Endothelial cell of umbilical vein (primary cell): ENCODE data around the gene C12orf76. TPM values are rescaled to one million over a fixed set of nuclear protein-coding genes. Genes with fewer than 3 reads are reported as not detected.

Experiments
- BruUV-seq: library from RNA; stranded (reverse); fragments of 400-500 nt; replicated peaks from 2 replicates; lab custom pipeline; 2021; lab: Mats Ljungman, UMichigan
- CTCF ChIA-PET: fragments of 300-600, 350-600 bp; sonication (Branson Sonifier 250); formaldehyde crosslinking; loops from one replicate; lab custom pipeline; 2021; ENCODE audit warnings: antibody characterized with exemption, inconsistent platforms; lab: Charles Lee
- POLR2A ChIA-PET: fragments of 300-600, 350-600 bp; sonication (Branson Sonifier 250); formaldehyde crosslinking; loops from one replicate; lab custom pipeline; 2021; ENCODE audit warnings: antibody characterized with exemption, inconsistent platforms; lab: Charles Lee
- DNase-seq: peaks from one replicate; pipeline ENCODE4 v3.0.0-alpha.2; 2011; ENCODE audit warnings: low read depth, low spot score
- FAIRE-seq: peaks from 2 replicates; lab custom pipeline; 2011; peaks lifted over from hg19 to GRCh38; lab: Jason Lieb, UNC
- H2AFZ ChIP-seq: 2 replicates; pipeline ENCODE4 v1.6.0; 2012; ENCODE audit warnings: low read depth, low read length, control low read depth, inconsistent platforms
- H3K27ac ChIP-seq: 2 replicates; pipeline ENCODE4 v1.5.1; 2011; ENCODE audit warnings: low read depth, mild to moderate bottlenecking, control low read depth, low read length, moderate library complexity; ENCODE audit not compliant: insufficient read depth
- H3K27me3 ChIP-seq, 2 experiments: 2 replicates each; pipeline versions ENCODE4 v1.6.0 to v1.6.1; 2011; ENCODE audit warnings: low read length in 2 of 2, mixed read lengths in 1 of 2; ENCODE audit not compliant: control insufficient read depth in 2 of 2, insufficient read depth in 2 of 2
- H3K36me3 ChIP-seq, 2 experiments: 2 replicates in 1 of 2; 3 replicates in 1 of 2; pipeline ENCODE4 v1.5.1; 2011; ENCODE audit warnings: low read length in 2 of 2, mild to moderate bottlenecking in 1 of 2, moderate library complexity in 1 of 2; ENCODE audit not compliant: control insufficient read depth in 2 of 2, insufficient read depth in 2 of 2; ENCODE audit errors: extremely low read depth in 1 of 2
- H3K4me1 ChIP-seq: 3 replicates; pipeline ENCODE4 v1.5.1; 2011; ENCODE audit warnings: mild to moderate bottlenecking, low read length; ENCODE audit not compliant: control insufficient read depth, insufficient read depth; ENCODE audit errors: extremely low read depth
- H3K4me2 ChIP-seq: 2 replicates; pipeline ENCODE4 v1.6.1; 2011; ENCODE audit warnings: low read length, control low read depth, mixed read lengths; ENCODE audit not compliant: insufficient read depth
- H3K4me3 ChIP-seq, 3 experiments: fragments of 200-600 bp in 1 of 3; sonication (generic), shearing (Covaris generic) in 1 of 3; replicated peaks in 1 of 3; 2 replicates each; pipeline ENCODE4 v1.5.1; 2011 to 2016; ENCODE audit warnings: control low read depth in 3 of 3, low read length in 3 of 3, mild to moderate bottlenecking in 2 of 3, inconsistent platforms in 1 of 3, low read depth in 1 of 3, moderate library complexity in 1 of 3; ENCODE audit not compliant: insufficient read depth in 1 of 3
- H3K79me2 ChIP-seq: 2 replicates; pipeline ENCODE4 v1.6.0; 2012; ENCODE audit warnings: low read length, inconsistent platforms; ENCODE audit not compliant: control insufficient read depth, insufficient read depth
- H3K9ac ChIP-seq: replicated peaks from 2 replicates; pipeline ENCODE3; 2011; ENCODE audit warnings: low read length, control low read depth; ENCODE audit not compliant: insufficient read depth; ENCODE audit errors: extremely low read depth
- H3K9me1 ChIP-seq: replicated peaks from 3 replicates; pipeline ENCODE4 v1.6.0; 2011; ENCODE audit warnings: mild to moderate bottlenecking, low read length; ENCODE audit not compliant: control insufficient read depth, insufficient read depth; ENCODE audit errors: extremely low read depth
- H3K9me3 ChIP-seq: replicated peaks from 2 replicates; pipeline ENCODE4 v1.5.1; 2012; ENCODE audit warnings: low read length, inconsistent platforms; ENCODE audit not compliant: control insufficient read depth, insufficient read depth
- H4K20me1 ChIP-seq: replicated peaks from 2 replicates; pipeline ENCODE3; 2011; ENCODE audit warnings: mild to moderate bottlenecking, low read length; ENCODE audit not compliant: control insufficient read depth, insufficient read depth; ENCODE audit errors: extremely low read depth
- CTCF ChIP-seq, 2 donors: IDR thresholded peaks; 1 replicate in 1 of 2; 2 replicates in 1 of 2; pipeline ENCODE4 v1.5.1; 2011; ENCODE audit warnings: low read length in 2 of 2, mild to moderate bottlenecking in 2 of 2, moderate library complexity in 2 of 2, control low read depth in 1 of 2, inconsistent platforms in 1 of 2, low read depth in 1 of 2; ENCODE audit not compliant: insufficient read depth in 1 of 2; ENCODE audit errors: extremely low read depth in 1 of 2
- EZH2 ChIP-seq: IDR thresholded peaks from 2 replicates; pipeline ENCODE4 v1.6.1; 2012; ENCODE audit warnings: borderline replicate concordance, low read depth, mild to moderate bottlenecking, moderate library complexity, low read length, inconsistent platforms; ENCODE audit not compliant: severe bottlenecking
- FOS ChIP-seq: IDR thresholded peaks from 2 replicates; pipeline ENCODE4 v1.6.1; 2011; ENCODE audit warnings: mild to moderate bottlenecking, low read length, moderate library complexity, borderline replicate concordance; ENCODE audit not compliant: insufficient read depth
- GATA2 ChIP-seq: IDR thresholded peaks from 2 replicates; pipeline ENCODE4 v1.7.0; 2011; ENCODE audit warnings: low read depth, mild to moderate bottlenecking, moderate library complexity, mixed read lengths, low read length; ENCODE audit not compliant: insufficient read length, insufficient read depth
- JUN ChIP-seq: IDR thresholded peaks from 2 replicates; pipeline ENCODE4 v1.6.1; 2011; ENCODE audit warnings: borderline replicate concordance, low read depth; ENCODE audit not compliant: insufficient read length, insufficient read depth
- MAX ChIP-seq: IDR thresholded peaks from 2 replicates; pipeline ENCODE4 v1.6.1; 2011; ENCODE audit not compliant: insufficient read depth, insufficient read length
- MYC ChIP-seq: IDR thresholded peaks from one replicate; pipeline ENCODE4 v1.6.1; 2011; ENCODE audit warnings: mild to moderate bottlenecking, low read depth, low read length
- POLR2A ChIP-seq: IDR thresholded peaks from 2 replicates; pipeline ENCODE4 v1.6.1; 2012; ENCODE audit warnings: low read depth, mild to moderate bottlenecking, control low read depth, low read length
- POLR2AphosphoS5 ChIP-seq: IDR thresholded peaks from 2 replicates; pipeline ENCODE4 v1.6.1; 2012; ENCODE audit warnings: low read depth, mild to moderate bottlenecking, control low read depth, low read length, moderate library complexity; ENCODE audit not compliant: insufficient read depth
- dilution Hi-C: fragments of 300-500 bp; cut with MboI; formaldehyde crosslinking; loops from one replicate; pipeline ENCODE4 v1.15.0; 2019; ENCODE audit warnings: low sequenced_read_pairs; ENCODE audit not compliant: extremely low pct_ligation_motif_present
- intact Hi-C: fragments of 100-400 bp; cut with micrococcal nuclease; formaldehyde crosslinking; loops from one replicate; pipeline ENCODE4 v1.10.0; 2022
- polyA plus RNA-seq, 4 experiments: library from polyadenylated mRNA; depleted of rRNA in 3 of 4; stranded (reverse) in 3 of 4; unstranded in 1 of 4; fragments of >200 nt; gene quantifications; 2 replicates each; pipeline versions ENCODE4 v1.2.1 to v1.2.3, GENCODE V29; 2011 to 2012; ENCODE audit warnings: missing spikeins in 1 of 4
- total RNA-seq: library from RNA; stranded (reverse); gene quantifications from 2 replicates; pipeline ENCODE4 v1.2.3, GENCODE V29; 2021

Gene C12orf76
- total and polyA plus RNA-seq, 2 donors (not counting 3 experiments of a cell fraction or from before 2014, with no cell fraction given): 13.4 to 17.1 TPM

- intact Hi-C loops: no loop called here
- no peak for FAIRE-seq
- POLR2A ChIA-PET: no interaction called here
Observed at GRCh38 chr12:110059651-110060000, 11.3 kb upstream of the C12orf76 start.

More at GRCh38 chr12:110059651-110060000, 11.3 kb upstream of the C12orf76 start:
- CTCF ChIA-PET: interaction anchor here (1.1 kb wide), 1 partner anchor 18 kb away, joined by 3 read pairs; no protein-coding TSS in a partner anchor
- Histone ChIP-seq H3K4me1 (peaks cover 15% of the 10 kb centered on the region), H3K27ac (no peak overlapping the region), H3K4me2 (no peak overlapping the region), H3K9me1 (no peaks in the 10 kb centered on the region), H3K9me3 (no peaks in the 10 kb centered on the region), H3K4me3 (no peak overlapping the region), H3K9ac (no peak overlapping the region), H3K79me2 (no peaks in the 10 kb centered on the region), H2AFZ (no peak overlapping the region), H4K20me1 (no peaks in the 10 kb centered on the region), H3K27me3 (no peaks in the 10 kb centered on the region), H3K36me3 (no peaks in the 10 kb centered on the region)
- dilution Hi-C loops: no loop called here
- DNase-seq: no peak
- BruUV-seq: no TSS peak
- no peak for TF ChIP-seq POLR2A
- no peak for TF ChIP-seq EZH2
- no peak for TF ChIP-seq GATA2
- TF ChIP-seq JUN: no peak
- no peak for TF ChIP-seq FOS
- TF ChIP-seq MYC: no peak
- TF ChIP-seq MAX: no peak
- no peak for TF ChIP-seq CTCF (IDR thresholded peaks at IDR 0.05; ENCODE audit: extremely low read depth in 1 of 2, insufficient read depth in 1 of 2, low read depth in 1 of 2, low read length in 2 of 2)
- TF ChIP-seq POLR2AphosphoS5: no peak
